Body of pancreas (tissue), 4 donors: ENCODE data around the gene CDK13.

ENCODE experiments used
- POLR2A ChIP-seq, 3 donors: fragments of 450-650 bp; IDR thresholded peaks; one replicate each; pipeline ENCODE4 v1.6.1; 2016; ENCODE audit warnings: antibody characterized with exemption in 3 of 3, mild to moderate bottlenecking in 2 of 3
- TF ChIP-seq, protein P1 (sequence below), 7 experiments: fragments of 450-650 bp in 4 of 7; fragments of 200-600 bp in 3 of 7; sonication (generic) in 3 of 7; IDR thresholded peaks; one replicate each; pipeline ENCODE4 v1.5.1; 2016 to 2019; ENCODE audit warnings: antibody characterized with exemption in 7 of 7

GRCh38 chr7:40093631-40094350, 143.7 kb downstream of the CDK13 start:
- TF ChIP-seq POLR2A (IDR thresholded peaks at IDR 0.05) = no peak
- TF ChIP-seq, protein P1, sequence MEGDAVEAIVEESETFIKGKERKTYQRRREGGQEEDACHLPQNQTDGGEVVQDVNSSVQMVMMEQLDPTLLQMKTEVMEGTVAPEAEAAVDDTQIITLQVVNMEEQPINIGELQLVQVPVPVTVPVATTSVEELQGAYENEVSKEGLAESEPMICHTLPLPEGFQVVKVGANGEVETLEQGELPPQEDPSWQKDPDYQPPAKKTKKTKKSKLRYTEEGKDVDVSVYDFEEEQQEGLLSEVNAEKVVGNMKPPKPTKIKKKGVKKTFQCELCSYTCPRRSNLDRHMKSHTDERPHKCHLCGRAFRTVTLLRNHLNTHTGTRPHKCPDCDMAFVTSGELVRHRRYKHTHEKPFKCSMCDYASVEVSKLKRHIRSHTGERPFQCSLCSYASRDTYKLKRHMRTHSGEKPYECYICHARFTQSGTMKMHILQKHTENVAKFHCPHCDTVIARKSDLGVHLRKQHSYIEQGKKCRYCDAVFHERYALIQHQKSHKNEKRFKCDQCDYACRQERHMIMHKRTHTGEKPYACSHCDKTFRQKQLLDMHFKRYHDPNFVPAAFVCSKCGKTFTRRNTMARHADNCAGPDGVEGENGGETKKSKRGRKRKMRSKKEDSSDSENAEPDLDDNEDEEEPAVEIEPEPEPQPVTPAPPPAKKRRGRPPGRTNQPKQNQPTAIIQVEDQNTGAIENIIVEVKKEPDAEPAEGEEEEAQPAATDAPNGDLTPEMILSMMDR (IDR thresholded peaks at IDR 0.05) = no peak
